ENCODE measurements around the gene RELL1. TPM values are rescaled to one million over a fixed set of nuclear protein-coding genes. Genes with fewer than 3 reads are reported as not detected.

Gene RELL1
- total RNA-seq, 1 donor, result 61.2 TPM

GRCh38 chr4:37590016-37590415 lies 96.2 kb downstream of the RELL1 start:
- TF ChIP-seq CTCF (IDR thresholded peaks at IDR 0.05; ENCODE audit: extremely low read depth, low read depth, low read length), result no peak
- no peak for DNase-seq (ENCODE audit: insufficient read length, low spot score, missing footprints)

GRCh38 chr4:37588150-37588549 lies 98.0 kb downstream of the RELL1 start:
- Histone ChIP-seq H3K9me3 (ENCODE audit: low read depth, low read length) (no peaks in the 10 kb centered on the region), H2AFZ (ENCODE audit: low read length) (no peak overlapping the region), H4K20me1 (ENCODE audit: insufficient read depth, low read length) (no peaks in the 10 kb centered on the region), H3K4me2 (ENCODE audit: insufficient read depth, low read length) (no peak overlapping the region), H3K27me3 (ENCODE audit: insufficient read depth, low read length) (no peaks in the 10 kb centered on the region), H3K79me2 (ENCODE audit: insufficient read depth, low read length) (no peaks in the 10 kb centered on the region), H3K4me3 (ENCODE audit: insufficient read depth, low read length) (no peak overlapping the region), H3K36me3 (ENCODE audit: insufficient read depth, low read length) (no peaks in the 10 kb centered on the region), H3K4me1 (ENCODE audit: insufficient read depth, low read length) (no peaks in the 10 kb centered on the region), H3K27ac (ENCODE audit: low read depth, low read length) (no peak overlapping the region)
- no peak for DNase-seq (ENCODE audit: insufficient read length, low spot score, missing footprints)
- no peak for TF ChIP-seq CTCF (IDR thresholded peaks at IDR 0.05; ENCODE audit: extremely low read depth, low read depth, low read length)

More at GRCh38 chr4:37590016-37590415, 96.2 kb downstream of the RELL1 start:
- Histone ChIP-seq H3K9me3 (ENCODE audit: low read depth, low read length) (no peaks in the 10 kb centered on the region), H3K27me3 (ENCODE audit: insufficient read depth, low read length) (no peaks in the 10 kb centered on the region), H3K4me2 (ENCODE audit: insufficient read depth, low read length) (no peak overlapping the region), H3K79me2 (ENCODE audit: insufficient read depth, low read length) (no peaks in the 10 kb centered on the region), H3K4me3 (ENCODE audit: insufficient read depth, low read length) (no peak overlapping the region), H4K20me1 (ENCODE audit: insufficient read depth, low read length) (no peaks in the 10 kb centered on the region), H3K4me1 (ENCODE audit: insufficient read depth, low read length) (no peaks in the 10 kb centered on the region), H3K36me3 (ENCODE audit: insufficient read depth, low read length) (no peaks in the 10 kb centered on the region), H2AFZ (ENCODE audit: low read length) (no peak overlapping the region), H3K27ac (ENCODE audit: low read depth, low read length) (no peak overlapping the region)

GRCh38 chr4:37586194-37586593 lies 100.0 kb downstream of the RELL1 start:
- no peaks in the 10 kb centered on the region for H3K36me3 ChIP-seq (ENCODE audit: insufficient read depth, low read length)
- H3K4me2 ChIP-seq (ENCODE audit: insufficient read depth, low read length), result no peak overlapping the region
- H3K4me1 ChIP-seq (ENCODE audit: insufficient read depth, low read length), result no peaks in the 10 kb centered on the region
- no peak overlapping the region for H3K4me3 ChIP-seq (ENCODE audit: insufficient read depth, low read length)
- no peak for TF ChIP-seq CTCF (IDR thresholded peaks at IDR 0.05; ENCODE audit: extremely low read depth, low read depth, low read length)
- H3K27me3 ChIP-seq (ENCODE audit: insufficient read depth, low read length), result no peaks in the 10 kb centered on the region
- H3K9me3 ChIP-seq (ENCODE audit: low read depth, low read length), result no peaks in the 10 kb centered on the region
- H3K27ac ChIP-seq (ENCODE audit: low read depth, low read length), result no peak overlapping the region
- no peaks in the 10 kb centered on the region for H4K20me1 ChIP-seq (ENCODE audit: insufficient read depth, low read length)
- no peaks in the 10 kb centered on the region for H3K79me2 ChIP-seq (ENCODE audit: insufficient read depth, low read length)
- no peak overlapping the region for H2AFZ ChIP-seq (ENCODE audit: low read length)
- no peak for DNase-seq (ENCODE audit: insufficient read length, low spot score, missing footprints)

DNA sequence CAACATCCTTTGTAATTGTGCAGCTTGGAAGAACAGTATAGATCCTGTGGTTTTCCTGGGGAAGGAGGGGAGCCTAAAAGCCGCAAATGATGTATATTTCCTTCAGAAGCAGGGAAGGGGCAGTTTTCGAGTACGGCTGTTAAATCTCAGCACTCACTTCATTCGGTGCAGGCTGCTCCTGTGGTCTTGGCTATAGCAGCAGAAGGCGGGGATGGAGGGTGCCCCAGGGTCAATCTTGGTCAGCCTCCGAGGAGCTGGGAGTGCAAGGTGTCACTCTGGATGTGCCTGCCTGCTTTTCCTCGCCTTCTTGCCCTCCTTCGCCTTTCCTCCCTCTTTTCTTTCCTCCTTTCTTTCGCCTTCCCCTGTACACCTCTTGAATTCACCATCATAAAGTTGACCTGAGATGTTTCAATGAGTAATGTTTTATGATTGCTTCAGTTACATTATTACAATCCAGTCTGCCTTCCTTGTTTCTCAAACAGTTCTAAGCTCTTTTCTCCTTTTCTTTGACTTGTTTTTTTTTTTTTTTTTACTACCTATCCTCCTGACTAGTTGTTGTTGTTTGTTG lies 101.6 kb downstream of the RELL1 start:
- H3K79me2 ChIP-seq (ENCODE audit: insufficient read depth, low read length), result no peaks in the 10 kb centered on the region
- no peak overlapping the region for H3K4me3 ChIP-seq (ENCODE audit: insufficient read depth, low read length)
- no peak overlapping the region for H3K27ac ChIP-seq (ENCODE audit: low read depth, low read length)
- no peaks in the 10 kb centered on the region for H4K20me1 ChIP-seq (ENCODE audit: insufficient read depth, low read length)
- DNase-seq (ENCODE audit: insufficient read length, low spot score, missing footprints), result no peak
- no peaks in the 10 kb centered on the region for H3K36me3 ChIP-seq (ENCODE audit: insufficient read depth, low read length)
- no peaks in the 10 kb centered on the region for H3K9me3 ChIP-seq (ENCODE audit: low read depth, low read length)
- no peak for TF ChIP-seq CTCF (IDR thresholded peaks at IDR 0.05; ENCODE audit: extremely low read depth, low read depth, low read length)
- no peaks in the 10 kb centered on the region for H3K27me3 ChIP-seq (ENCODE audit: insufficient read depth, low read length)
- no peak overlapping the region for H3K4me2 ChIP-seq (ENCODE audit: insufficient read depth, low read length)
- H3K4me1 ChIP-seq (ENCODE audit: insufficient read depth, low read length), result no peaks in the 10 kb centered on the region
- H2AFZ ChIP-seq (ENCODE audit: low read length), result no peak overlapping the region
